Stimulated activated CD4-positive, alpha-beta T cell treated with anti-CD3 and anti-CD28 coated beads, Interleukin-1b, Interleukin-23, amount 100 ng/mL, for 1 hour (primary cell): ENCODE results near the gene PCMT1.

ENCODE experiments used
- DNase-seq, 2 donors: peaks; one replicate each; pipeline ENCODE4 v3.0.0-alpha.2; 2020; ENCODE audit warnings: low read depth in 2 of 2

The PCMT1 gene

DNA sequence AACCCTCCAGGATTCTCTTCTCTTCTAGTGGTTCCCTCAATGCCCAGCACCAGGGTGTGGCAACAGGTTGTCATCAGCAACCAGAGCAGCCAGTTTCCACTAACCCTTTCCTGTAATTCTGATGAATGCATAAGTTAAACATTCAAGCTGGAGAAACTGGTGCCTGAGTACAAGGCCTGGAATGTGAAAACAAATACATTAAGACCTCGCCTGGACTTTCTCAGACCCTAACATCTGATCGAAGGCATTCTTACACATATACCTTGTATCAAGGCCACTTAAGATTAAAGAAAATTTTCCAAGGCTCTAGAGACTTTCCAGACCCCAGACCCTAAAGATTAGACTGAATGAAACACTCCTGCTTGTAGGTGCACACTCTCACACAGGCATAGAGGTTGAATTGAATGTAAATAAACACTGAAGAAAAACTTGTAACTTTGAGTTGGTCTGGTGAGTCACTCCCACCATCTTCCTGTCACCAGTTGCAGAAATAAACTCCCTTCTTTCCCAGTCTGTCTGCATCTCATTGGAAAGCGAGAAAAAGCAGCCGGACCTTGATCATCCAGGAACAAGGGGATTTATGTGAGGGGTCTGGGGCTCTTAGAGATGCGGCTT, 105.6 kb downstream of the PCMT1 start:
- no peak for DNase-seq

DNA sequence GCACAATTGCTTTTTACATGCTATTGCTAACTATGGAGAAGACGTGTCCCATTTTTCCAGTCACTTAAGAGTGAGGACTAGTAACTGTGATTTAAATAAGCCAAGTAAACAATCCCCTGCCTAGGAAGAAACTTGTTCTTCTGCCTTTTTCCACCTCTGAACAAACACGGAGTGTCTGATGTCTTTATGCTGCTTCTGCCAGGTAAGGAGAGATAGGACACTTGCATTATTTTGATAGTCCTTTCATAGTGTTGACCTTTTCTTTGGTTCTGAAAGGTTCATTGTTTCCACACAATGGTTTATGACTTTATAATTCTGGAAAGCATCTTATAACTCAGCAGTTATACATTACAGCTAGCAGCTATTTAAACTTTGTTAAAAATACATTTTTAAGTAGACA, 106.2 kb downstream of the PCMT1 start:
- DNase-seq, result no peak

DNA sequence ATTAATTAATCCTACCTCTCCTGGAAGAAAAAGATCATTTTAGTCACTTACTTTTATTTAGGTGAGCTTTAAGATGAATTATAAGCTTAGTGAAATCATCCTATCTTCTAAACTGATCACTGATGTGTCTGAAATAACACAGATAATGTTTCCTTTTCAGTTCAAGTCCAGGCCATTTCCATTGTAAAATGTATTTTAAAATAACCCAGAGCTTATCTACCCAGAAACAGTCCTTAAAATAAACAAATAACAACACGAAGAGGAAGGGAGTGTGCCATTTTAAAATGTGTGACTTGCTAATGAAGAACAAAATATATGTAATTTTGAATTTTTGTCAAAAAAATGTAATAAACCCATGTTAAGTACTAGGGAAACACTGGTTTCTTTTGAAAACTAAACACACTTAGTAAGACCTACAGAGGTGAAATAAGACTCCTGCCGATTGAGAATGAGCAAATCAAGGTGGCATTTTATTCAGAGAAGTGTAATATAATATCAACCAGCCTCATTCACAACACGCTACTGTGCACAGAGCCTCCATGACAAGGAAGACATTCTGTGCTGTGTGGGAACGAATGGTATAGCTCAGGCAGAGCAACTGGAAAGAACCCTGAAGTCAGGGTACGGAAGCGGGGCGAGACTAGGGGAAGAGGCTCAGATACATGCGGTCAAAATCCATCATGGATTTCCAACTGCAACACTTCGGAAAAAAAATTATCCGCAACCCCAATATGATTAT, 106.9 kb downstream of the PCMT1 start:
- DNase-seq, result no peak

DNA sequence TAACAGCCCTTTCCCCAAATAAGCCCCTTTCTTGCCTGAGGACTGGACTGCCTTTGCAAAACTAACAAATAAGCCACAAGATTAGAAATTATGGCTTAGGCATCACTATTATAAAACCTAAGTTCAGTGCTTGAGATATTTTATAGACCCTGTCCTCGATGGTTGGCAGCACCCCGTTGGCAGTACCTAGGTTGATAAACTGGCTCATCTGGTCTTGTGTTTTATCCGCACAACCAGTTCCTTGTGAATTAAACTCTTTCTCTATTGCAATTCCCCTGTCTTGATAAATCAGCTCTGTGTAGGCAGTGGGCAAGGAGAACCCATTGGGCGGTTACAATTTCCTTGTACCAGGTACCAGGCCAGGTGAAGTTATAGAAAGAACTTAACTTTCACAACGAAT, 108.0 kb downstream of the PCMT1 start:
- DNase-seq, result no peak

DNA sequence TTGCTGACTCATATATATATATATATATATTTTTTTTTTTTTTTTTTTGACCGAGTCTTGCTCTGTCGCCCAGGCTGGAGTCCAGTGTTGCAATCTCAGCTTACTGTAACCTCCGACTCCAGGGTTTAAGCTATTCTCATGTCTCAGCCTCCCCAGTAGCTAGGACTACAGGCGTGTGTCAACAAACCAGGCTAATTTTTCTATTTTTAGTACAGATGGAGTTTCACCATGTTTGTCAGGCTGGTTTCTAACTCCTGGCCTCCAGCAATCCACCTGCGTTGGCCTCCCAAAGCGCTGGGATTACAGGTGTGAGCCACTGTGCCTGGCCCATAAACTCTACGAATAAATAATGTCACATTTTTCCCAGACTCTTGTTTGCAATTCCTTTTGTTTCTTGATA, 109.8 kb downstream of the PCMT1 start:
- no peak for DNase-seq

DNA sequence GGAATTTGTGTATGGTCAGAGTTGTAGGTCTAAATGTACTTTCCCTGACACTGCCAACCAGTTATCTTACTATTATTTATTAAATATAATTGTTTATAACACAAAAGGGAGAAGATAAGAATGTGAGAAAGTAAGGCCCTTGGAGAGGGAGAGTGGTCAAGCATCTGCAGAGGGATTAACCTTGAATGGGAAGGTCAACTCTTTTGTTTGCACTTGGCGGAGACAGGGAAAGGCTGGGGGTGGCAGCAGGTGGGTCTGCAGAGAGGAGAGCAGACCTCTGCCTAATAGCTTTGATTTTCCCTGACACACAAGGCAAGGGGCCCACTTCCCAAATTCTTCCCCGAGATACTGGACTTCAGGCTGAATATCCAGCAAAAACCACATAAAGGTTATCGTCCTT, 110.4 kb downstream of the PCMT1 start:
- DNase-seq, result no peak

DNA sequence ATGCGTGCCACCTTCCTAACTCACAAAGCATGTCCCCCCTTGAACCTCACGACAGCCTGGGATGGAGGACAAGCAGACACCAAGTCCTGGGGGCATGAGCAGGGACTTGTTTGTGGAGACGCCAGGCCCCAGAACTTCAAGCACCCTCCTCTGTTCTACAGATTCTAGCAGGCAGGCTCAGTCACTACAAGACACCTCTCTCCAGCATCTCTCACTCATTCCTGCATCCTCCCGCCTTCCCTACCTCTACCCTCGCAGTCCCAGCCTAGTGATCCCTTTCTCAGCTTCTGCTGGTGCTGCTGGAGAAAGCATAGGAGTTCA, 110.9 kb downstream of the PCMT1 start:
- DNase-seq, result no peak
